GM21528 (cell line): ENCODE measurements around the gene DGKE.
A peak's percentile ranks its signal among the peaks of the same experiment; 100 is the strongest.

Source experiments
- ATAC-seq: cut with Tn5 transposase; IDR thresholded peaks from one replicate; pipeline ENCODE4 v1.9.1; 2021; ENCODE audit warnings: mild to moderate bottlenecking, moderate library complexity; ENCODE audit not compliant: unreplicated experiment, low FRiP score

Gene DGKE

GRCh38 chr17:56886288-56886731 lies 52.4 kb downstream of the DGKE start:
- ATAC-seq = no peak

GRCh38 chr17:56887105-56887504 lies 53.2 kb downstream of the DGKE start:
- no peak for ATAC-seq

- ATAC-seq = no peak
These were observed 53.9 kb downstream of the DGKE start for GRCh38 chr17:56887552-56888467.

- ATAC-seq = no peak
These were observed 56.4 kb downstream of the DGKE start for GRCh38 chr17:56890390-56890789.

GRCh38 chr17:56890906-56891674 lies 57.1 kb downstream of the DGKE start:
- ATAC-seq = no peak

GRCh38 chr17:56891751-56892150 lies 57.8 kb downstream of the DGKE start:
- ATAC-seq = no peak

- ATAC-seq = no peak
These were observed 58.4 kb downstream of the DGKE start for GRCh38 chr17:56892333-56892732.

GRCh38 chr17:56893503-56893902 lies 59.6 kb downstream of the DGKE start:
- ATAC-seq = no peak

GRCh38 chr17:56894859-56895455 lies 61.0 kb downstream of the DGKE start:
- no peak for ATAC-seq

- ATAC-seq = no peak
These were observed 62.4 kb downstream of the DGKE start for GRCh38 chr17:56896217-56896967.

GRCh38 chr17:56896968-56897359 lies 63.0 kb downstream of the DGKE start:
- no peak for ATAC-seq

- ATAC-seq = no peak
These were observed 63.9 kb downstream of the DGKE start for GRCh38 chr17:56897646-56898424.

- no peak for ATAC-seq
These were observed 64.9 kb downstream of the DGKE start for GRCh38 chr17:56898874-56899273.

GRCh38 chr17:56899403-56899802 lies 65.5 kb downstream of the DGKE start:
- ATAC-seq = no peak

GRCh38 chr17:56902348-56902747 lies 68.4 kb downstream of the DGKE start:
- ATAC-seq = no peak

GRCh38 chr17:56903560-56903959 lies 69.6 kb downstream of the DGKE start:
- no peak for ATAC-seq

GRCh38 chr17:56908001-56908542 lies 74.1 kb downstream of the DGKE start:
- ATAC-seq = peak; percentile 85

- ATAC-seq = no peak
These were observed 76.0 kb downstream of the DGKE start for GRCh38 chr17:56909742-56910508.
